Liver (tissue), 9 donors: ENCODE data around the gene SLC24A4. TPM values are rescaled to one million over a fixed set of nuclear protein-coding genes. Genes with fewer than 3 reads are reported as not detected.

ENCODE experiments used
- DNase-seq: peaks from one replicate; pipeline ENCODE4 v3.0.0-alpha.2; 2017; ENCODE audit warnings: low spot score
- H3K27ac ChIP-seq, 2 donors: one replicate each; pipeline ENCODE4 v1.7.0; 2013; ENCODE audit warnings: inconsistent platforms in 2 of 2, low read length in 2 of 2, control low read depth in 1 of 2, low read depth in 1 of 2, mild to moderate bottlenecking in 1 of 2
- H3K27me3 ChIP-seq, 4 donors: one replicate each; pipeline versions ENCODE4 v1.6.1 to v1.7.0; 2013; ENCODE audit warnings: low read length in 3 of 4, inconsistent platforms in 1 of 4, mild to moderate bottlenecking in 1 of 4, moderate library complexity in 1 of 4; ENCODE audit not compliant: control insufficient read depth in 4 of 4, insufficient read depth in 4 of 4
- H3K36me3 ChIP-seq, 4 donors: one replicate each; pipeline versions ENCODE4 v1.6.1 to v1.7.0; 2013; ENCODE audit warnings: low read length in 3 of 4, mild to moderate bottlenecking in 3 of 4, low read depth in 1 of 4, moderate library complexity in 1 of 4; ENCODE audit not compliant: control insufficient read depth in 4 of 4, insufficient read depth in 3 of 4
- H3K4me1 ChIP-seq, 4 donors: one replicate each; pipeline versions ENCODE4 v1.6.1 to v1.7.0; 2013; ENCODE audit warnings: low read length in 3 of 4, mild to moderate bottlenecking in 3 of 4, moderate library complexity in 1 of 4; ENCODE audit not compliant: control insufficient read depth in 4 of 4, insufficient read depth in 4 of 4
- H3K4me3 ChIP-seq, 3 donors: one replicate each; pipeline versions ENCODE4 v1.6.1 to v1.7.0; 2013; ENCODE audit warnings: low read length in 3 of 3, control low read depth in 1 of 3, low read depth in 1 of 3, mild to moderate bottlenecking in 1 of 3
- H3K9ac ChIP-seq, 2 donors: one replicate each; pipeline ENCODE4 v1.7.0; 2013; ENCODE audit warnings: low read length in 2 of 2, mild to moderate bottlenecking in 2 of 2, moderate library complexity in 2 of 2, control low read depth in 1 of 2, low read depth in 1 of 2
- H3K9me3 ChIP-seq, 4 donors: one replicate each; pipeline versions ENCODE4 v1.6.1 to v1.7.0; 2013; ENCODE audit warnings: low read length in 3 of 4; ENCODE audit not compliant: control insufficient read depth in 4 of 4
- FOXA1 ChIP-seq: IDR thresholded peaks from 2 replicates; pipeline ENCODE4 v1.6.1; 2016; ENCODE audit warnings: antibody characterized with exemption
- FOXA2 ChIP-seq: IDR thresholded peaks from 2 replicates; pipeline ENCODE4 v1.6.1; 2016; ENCODE audit warnings: antibody characterized with exemption
- GABPA ChIP-seq, 2 donors: IDR thresholded peaks in 1 of 2; conservative IDR thresholded peaks in 1 of 2; 2 replicates each; pipeline ENCODE4 v1.6.1; 2016; ENCODE audit warnings: antibody characterized with exemption in 2 of 2, mild to moderate bottlenecking in 1 of 2, moderate library complexity in 1 of 2
- HNF4A ChIP-seq, 2 donors: conservative IDR thresholded peaks; 2 replicates each; pipeline ENCODE4 v1.6.1; 2016; ENCODE audit warnings: antibody characterized with exemption in 2 of 2, mild to moderate bottlenecking in 2 of 2
- HNF4G ChIP-seq: IDR thresholded peaks from 2 replicates; pipeline ENCODE4 v1.6.1; 2016; ENCODE audit warnings: antibody characterized with exemption
- JUND ChIP-seq, 2 donors: IDR thresholded peaks; 2 replicates each; pipeline ENCODE4 v1.6.1; 2016; ENCODE audit warnings: antibody characterized with exemption in 2 of 2
- MAX ChIP-seq: IDR thresholded peaks from 2 replicates; pipeline ENCODE4 v1.6.1; 2016; ENCODE audit warnings: antibody characterized with exemption
- NR2F2 ChIP-seq: IDR thresholded peaks from 2 replicates; pipeline ENCODE4 v1.6.1; 2016; ENCODE audit warnings: antibody characterized with exemption
- RAD21 ChIP-seq, 2 donors: IDR thresholded peaks; 2 replicates each; pipeline ENCODE4 v1.6.1; 2016; ENCODE audit warnings: antibody characterized with exemption in 2 of 2, mild to moderate bottlenecking in 2 of 2
- REST ChIP-seq: IDR thresholded peaks from 2 replicates; pipeline ENCODE4 v1.6.1; 2016; ENCODE audit warnings: antibody characterized with exemption, mild to moderate bottlenecking
- RXRA ChIP-seq, 2 donors: IDR thresholded peaks; 2 replicates each; pipeline ENCODE4 v1.6.1; 2017 to 2018; ENCODE audit warnings: antibody characterized with exemption in 2 of 2, mild to moderate bottlenecking in 1 of 2
- SP1 ChIP-seq: IDR thresholded peaks from 2 replicates; pipeline ENCODE4 v1.6.1; 2018; ENCODE audit warnings: antibody characterized with exemption, mild to moderate bottlenecking
- TAF1 ChIP-seq: conservative IDR thresholded peaks from 2 replicates; pipeline ENCODE4 v1.6.1; 2016; ENCODE audit warnings: antibody characterized with exemption, mild to moderate bottlenecking
- YY1 ChIP-seq: IDR thresholded peaks from 2 replicates; pipeline ENCODE4 v1.6.1; 2016; ENCODE audit warnings: antibody characterized with exemption, mild to moderate bottlenecking
- ZBTB33 ChIP-seq: IDR thresholded peaks from 2 replicates; pipeline ENCODE4 v1.6.1; 2016; ENCODE audit warnings: antibody characterized with exemption
- WGBS: extraction: QIAGEN DNeasy Blood & Tissue Kit; methylation state at CpG from one replicate; pipeline ENCODE4 v1.1.7; 2013; 5-methylcytosine and 5-hydroxymethylcytosine counted together
- polyA plus RNA-seq, 2 donors: library from polyadenylated mRNA; stranded (reverse) in 1 of 2; unstranded in 1 of 2; fragments of 200-250 nt in 1 of 2; fragments of >200 nt in 1 of 2; fragmentation: Nextera tagmentation in 1 of 2; extraction: Ambion mirVana in 1 of 2; gene quantifications; one replicate each; pipeline versions ENCODE4 v1.2.1 to v1.2.3, GENCODE V29; 2013 to 2015
- total RNA-seq, 2 donors: library from RNA; depleted of rRNA; stranded (reverse); fragments of >200 nt; gene quantifications; one replicate each; pipeline ENCODE4 v1.2.3, GENCODE V29; 2014
- TF ChIP-seq, protein P1 (sequence below): fragments of 150-350 bp; IDR thresholded peaks from 2 replicates; pipeline ENCODE4 v1.5.1; 2017; ENCODE audit warnings: improper control_type of control experiment, low read depth, low read length; ENCODE audit not compliant: missing input control
- donor health status: healthy.
- donor health status: healthy.
- donor health status: healthy.
- donor health status: healthy.
- donor health status: healthy.

Gene SLC24A4
- total and polyA plus RNA-seq, 4 donors: 0.06 to 0.23 (median 0.12) TPM

DNA sequence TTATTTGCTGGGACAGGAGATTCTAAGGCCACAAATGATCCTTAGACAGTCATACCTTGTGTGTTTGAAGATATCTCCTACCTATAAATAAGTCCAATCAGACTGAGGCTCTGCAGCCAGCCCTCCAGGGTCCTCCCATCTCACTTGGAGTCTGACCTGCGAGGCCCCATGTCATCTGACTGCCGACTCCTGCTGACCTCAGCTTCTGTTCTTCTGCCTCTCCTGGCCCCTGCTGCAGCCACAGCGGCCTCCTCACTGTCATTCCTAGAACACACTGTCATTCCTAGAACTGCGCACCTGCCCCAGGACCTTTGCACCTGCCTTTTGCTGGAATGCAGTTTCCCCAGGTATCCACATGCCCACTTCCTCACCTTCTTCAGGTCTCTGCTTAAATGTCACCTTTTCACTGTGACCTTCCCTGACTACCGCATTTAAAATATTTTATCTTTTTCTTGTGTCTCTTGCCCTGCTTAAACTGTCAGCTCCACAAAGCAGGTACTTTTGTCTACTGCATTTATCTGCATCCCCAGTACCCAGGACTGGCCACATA is 134.1 kb downstream of the SLC24A4 start:
- 81% methylated on average over 5 of the region's 5 CpGs for WGBS
- Histone ChIP-seq H3K36me3 (no peaks in the 10 kb centered on the region), H3K27me3 (no peaks in the 10 kb centered on the region), H3K4me1 (peaks cover 0 to 5% (median 0%) of the 10 kb centered on the region in 4 donors), H3K9ac (no peak overlapping the region), H3K4me3 (no peak overlapping the region), H3K9me3 (no peaks in the 10 kb centered on the region), H3K27ac (no peak overlapping the region)
- DNase-seq: no peak
- TF ChIP-seq GABPA (IDR thresholded peaks at IDR 0.05 in 1 of 2, conservative IDR thresholded peaks at IDR 0.05 in 1 of 2) (no peak), SP1 (no peak), ZBTB33 (no peak), RXRA (IDR thresholded peaks at IDR 0.05) (no peak), FOXA2 (no peak), NR2F2 (no peak), RAD21 (IDR thresholded peaks at IDR 0.05) (no peak), HNF4A (conservative IDR thresholded peaks at IDR 0.05) (no peak), TAF1 (no peak), MAX (no peak), YY1 (no peak), HNF4G (no peak), JUND (IDR thresholded peaks at IDR 0.05) (no peak), FOXA1 (no peak), REST (no peak)
- TF ChIP-seq, protein P1, sequence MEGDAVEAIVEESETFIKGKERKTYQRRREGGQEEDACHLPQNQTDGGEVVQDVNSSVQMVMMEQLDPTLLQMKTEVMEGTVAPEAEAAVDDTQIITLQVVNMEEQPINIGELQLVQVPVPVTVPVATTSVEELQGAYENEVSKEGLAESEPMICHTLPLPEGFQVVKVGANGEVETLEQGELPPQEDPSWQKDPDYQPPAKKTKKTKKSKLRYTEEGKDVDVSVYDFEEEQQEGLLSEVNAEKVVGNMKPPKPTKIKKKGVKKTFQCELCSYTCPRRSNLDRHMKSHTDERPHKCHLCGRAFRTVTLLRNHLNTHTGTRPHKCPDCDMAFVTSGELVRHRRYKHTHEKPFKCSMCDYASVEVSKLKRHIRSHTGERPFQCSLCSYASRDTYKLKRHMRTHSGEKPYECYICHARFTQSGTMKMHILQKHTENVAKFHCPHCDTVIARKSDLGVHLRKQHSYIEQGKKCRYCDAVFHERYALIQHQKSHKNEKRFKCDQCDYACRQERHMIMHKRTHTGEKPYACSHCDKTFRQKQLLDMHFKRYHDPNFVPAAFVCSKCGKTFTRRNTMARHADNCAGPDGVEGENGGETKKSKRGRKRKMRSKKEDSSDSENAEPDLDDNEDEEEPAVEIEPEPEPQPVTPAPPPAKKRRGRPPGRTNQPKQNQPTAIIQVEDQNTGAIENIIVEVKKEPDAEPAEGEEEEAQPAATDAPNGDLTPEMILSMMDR: no peak
